BE2C (cell line): ENCODE data around the gene NUDT19.

Source experiments
- DNase-seq: peaks from one replicate; pipeline ENCODE4 v3.0.0-alpha.2; 2020
- H3K27me3 ChIP-seq: fragments of 250-450 bp; sonication (Bioruptor Pico); 2 replicates; pipeline ENCODE4 v1.5.1; 2020; ENCODE audit warnings: mild to moderate bottlenecking
- H3K36me3 ChIP-seq: fragments of 250-450 bp; sonication (Bioruptor Pico); 2 replicates; pipeline ENCODE4 v1.5.1; 2020; ENCODE audit warnings: mild to moderate bottlenecking
- H3K4me1 ChIP-seq: fragments of 250-450 bp; sonication (Bioruptor Pico); 2 replicates; pipeline ENCODE4 v1.5.1; 2020
- H3K4me3 ChIP-seq: 2 replicates; pipeline ENCODE4 v1.5.1; 2011; ENCODE audit warnings: low read depth, low read length
- H3K9me3 ChIP-seq: fragments of 250-450 bp; sonication (Bioruptor Pico); 2 replicates; pipeline ENCODE4 v1.5.1; 2020
- CTCF ChIP-seq: IDR thresholded peaks from 2 replicates; pipeline ENCODE4 v1.5.1; 2012; ENCODE audit warnings: mild to moderate bottlenecking, low read depth, low read length

Gene NUDT19

GRCh38 chr19:32673573-32673972, 18.0 kb upstream of the NUDT19 start:
- Histone ChIP-seq H3K9me3 (no peaks in the 10 kb centered on the region; the same call in 1 of the 2 replicates), H3K4me3 (peak overlapping the region; percentile 79), H3K36me3 (no peaks in the 10 kb centered on the region), H3K4me1 (no peaks in the 10 kb centered on the region), H3K27me3 (peaks cover 21% of the 10 kb centered on the region)
- TF ChIP-seq CTCF: no peak
- DNase-seq: no peak

GRCh38 chr19:32674153-32674930, 17.3 kb upstream of the NUDT19 start:
- no peak for TF ChIP-seq CTCF
- Histone ChIP-seq H3K9me3 (no peaks in the 10 kb centered on the region; the same call in 1 of the 2 replicates), H3K4me1 (no peaks in the 10 kb centered on the region), H3K36me3 (no peaks in the 10 kb centered on the region), H3K4me3 (peak overlapping the region; percentile 79), H3K27me3 (peaks cover 21% of the 10 kb centered on the region)
- no peak for DNase-seq

- Histone ChIP-seq H3K27me3 (peaks cover 21% of the 10 kb centered on the region), H3K9me3 (no peaks in the 10 kb centered on the region; the same call in 1 of the 2 replicates), H3K4me3 (peak within 1 kb of the TSS; percentile 79), H3K36me3 (no peaks in the 10 kb centered on the region), H3K4me1 (no peaks in the 10 kb centered on the region)
- TF ChIP-seq CTCF: no peak
- DNase-seq: peak; percentile 99
Observed at GRCh38 chr19:32674931-32675719, 16.5 kb upstream of the NUDT19 start, which contains the start of gene ANKRD27. TSS of gene ANKRD27 (minus strand) at chr19:32675180. CDS start at chr19:32659015, 16,165 bp downstream.

GRCh38 chr19:32675720-32676185, 15.9 kb upstream of the NUDT19 start, which contains the start of gene RGS9BP:
TSS of gene RGS9BP (plus strand) at chr19:32675848. CDS start at chr19:32676264, 416 bp downstream.
- no peak for TF ChIP-seq CTCF
- Histone ChIP-seq H3K27me3 (peaks cover 21% of the 10 kb centered on the region), H3K4me1 (no peaks in the 10 kb centered on the region), H3K36me3 (no peaks in the 10 kb centered on the region), H3K9me3 (no peaks in the 10 kb centered on the region; the same call in 1 of the 2 replicates), H3K4me3 (peak within 1 kb of the TSS; percentile 79)
- peak; percentile 85 for DNase-seq

GRCh38 chr19:32676186-32676894, 15.3 kb upstream of the NUDT19 start:
- DNase-seq: no peak
- H3K4me3 ChIP-seq: peak overlapping the region; percentile 79
- no peaks in the 10 kb centered on the region; the same call in 1 of the 2 replicates for H3K9me3 ChIP-seq
- no peaks in the 10 kb centered on the region for H3K36me3 ChIP-seq
- peaks cover 21% of the 10 kb centered on the region for H3K27me3 ChIP-seq
- no peak for TF ChIP-seq CTCF
- H3K4me1 ChIP-seq: no peaks in the 10 kb centered on the region
